ENCODE measurements around the gene CLPSL1.

CLPSL1 gene

DNA sequence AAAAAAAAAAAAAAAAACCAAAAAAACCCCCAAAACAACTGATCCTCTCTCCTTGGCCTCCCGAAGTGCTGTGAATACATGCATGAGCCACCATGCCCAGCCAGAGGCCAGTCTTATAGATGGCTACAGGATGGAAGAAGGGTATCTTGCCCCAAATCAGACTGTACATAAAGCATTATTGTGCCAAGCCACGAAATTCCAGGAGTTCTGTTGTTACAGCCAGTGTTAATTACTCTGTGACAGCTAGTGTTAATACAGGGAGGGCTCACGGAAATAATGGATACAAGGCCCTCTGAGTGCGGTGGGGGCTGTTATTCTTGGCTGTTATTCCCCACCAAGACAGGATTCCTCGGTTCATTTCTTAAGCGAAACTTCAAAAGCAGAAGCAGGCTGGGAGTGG is 5.8 kb upstream of the CLPSL1 start:
- H3K27me3 ChIP-seq (replicated peaks; ENCODE audit: insufficient read depth, low read length), result peaks cover 10% of the 10 kb centered on the region
- H3K9me2 ChIP-seq (replicated peaks; ENCODE audit: insufficient read depth, low read length), result no peaks in the 10 kb centered on the region
- H3F3A ChIP-seq (ENCODE audit: insufficient read depth, low read length), result no peaks in the 10 kb centered on the region
- no peak overlapping the region for H3K9ac ChIP-seq (ENCODE audit: low read length)
- H3K27ac ChIP-seq (ENCODE audit: low read length), result no peak overlapping the region
- H3K36me3 ChIP-seq (replicated peaks; ENCODE audit: insufficient read depth, low read length), result no peaks in the 10 kb centered on the region
- no peak overlapping the region for H3K4me2 ChIP-seq (ENCODE audit: low read depth, low read length)
- no peak for TF ChIP-seq EZH2phosphoT487 (IDR thresholded peaks at IDR 0.05; ENCODE audit: low read length)
- TF ChIP-seq, protein P1, sequence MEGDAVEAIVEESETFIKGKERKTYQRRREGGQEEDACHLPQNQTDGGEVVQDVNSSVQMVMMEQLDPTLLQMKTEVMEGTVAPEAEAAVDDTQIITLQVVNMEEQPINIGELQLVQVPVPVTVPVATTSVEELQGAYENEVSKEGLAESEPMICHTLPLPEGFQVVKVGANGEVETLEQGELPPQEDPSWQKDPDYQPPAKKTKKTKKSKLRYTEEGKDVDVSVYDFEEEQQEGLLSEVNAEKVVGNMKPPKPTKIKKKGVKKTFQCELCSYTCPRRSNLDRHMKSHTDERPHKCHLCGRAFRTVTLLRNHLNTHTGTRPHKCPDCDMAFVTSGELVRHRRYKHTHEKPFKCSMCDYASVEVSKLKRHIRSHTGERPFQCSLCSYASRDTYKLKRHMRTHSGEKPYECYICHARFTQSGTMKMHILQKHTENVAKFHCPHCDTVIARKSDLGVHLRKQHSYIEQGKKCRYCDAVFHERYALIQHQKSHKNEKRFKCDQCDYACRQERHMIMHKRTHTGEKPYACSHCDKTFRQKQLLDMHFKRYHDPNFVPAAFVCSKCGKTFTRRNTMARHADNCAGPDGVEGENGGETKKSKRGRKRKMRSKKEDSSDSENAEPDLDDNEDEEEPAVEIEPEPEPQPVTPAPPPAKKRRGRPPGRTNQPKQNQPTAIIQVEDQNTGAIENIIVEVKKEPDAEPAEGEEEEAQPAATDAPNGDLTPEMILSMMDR (IDR thresholded peaks at IDR 0.05; ENCODE audit: low read length), result no peak
- no peak for TF ChIP-seq EZH2 (optimal IDR thresholded peaks at IDR 0.05; ENCODE audit: low read depth, low read length)
- no peaks in the 10 kb centered on the region for H4K20me1 ChIP-seq (ENCODE audit: insufficient read depth, low read length)
- H3K4me1 ChIP-seq (ENCODE audit: low read length), result no peaks in the 10 kb centered on the region
- no peak overlapping the region for H3K4me3 ChIP-seq (ENCODE audit: low read length)
- H3K9me3 ChIP-seq (replicated peaks; ENCODE audit: insufficient read depth, low read length), result no peaks in the 10 kb centered on the region
- no peaks in the 10 kb centered on the region for H3K79me2 ChIP-seq (ENCODE audit: low read length)
- H2AFZ ChIP-seq (ENCODE audit: low read length), result no peak overlapping the region
- no peak for DNase-seq

DNA sequence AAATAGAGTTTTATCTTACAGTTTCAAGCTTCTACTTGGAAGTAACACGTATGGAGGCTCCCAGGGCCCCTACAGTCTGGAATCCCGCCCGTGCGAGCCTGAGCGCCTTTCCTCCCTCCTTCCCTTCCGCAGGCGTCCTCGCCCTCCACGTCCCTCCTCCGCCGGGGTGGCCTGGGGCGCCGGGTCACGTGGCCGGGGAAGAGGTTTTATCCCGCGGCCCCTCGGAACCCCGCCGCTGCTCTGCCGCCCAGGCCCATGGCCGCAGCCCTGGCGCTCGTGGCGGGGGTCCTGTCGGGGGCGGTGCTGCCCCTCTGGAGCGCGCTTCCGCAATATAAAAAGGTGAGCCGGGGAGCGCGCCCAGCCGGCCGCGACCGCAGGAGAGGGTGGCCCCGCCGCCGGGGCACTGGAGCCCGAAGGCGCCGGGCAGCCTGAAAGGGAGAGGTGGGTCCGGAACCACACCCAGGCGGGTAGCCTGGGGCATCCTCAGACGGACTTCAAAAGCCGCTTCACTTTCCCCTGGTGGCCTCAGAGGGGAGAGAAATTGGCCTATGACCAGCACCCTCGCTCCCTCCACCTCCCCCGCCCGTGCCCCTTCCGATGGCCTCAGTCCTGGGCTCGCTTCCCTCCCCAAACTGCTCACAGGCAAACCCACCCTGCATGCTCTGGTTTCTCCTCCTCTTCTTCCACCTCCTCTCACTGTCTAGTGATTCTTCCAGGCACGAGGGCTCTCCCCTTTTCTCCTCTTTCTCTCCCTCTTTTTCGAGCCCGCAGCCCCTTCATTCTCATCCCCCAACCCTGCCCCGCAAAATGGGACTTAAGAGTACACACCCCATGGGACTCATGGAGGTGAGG is 4.2 kb upstream of the CLPSL1 start, which contains the start of gene CLPSL2:
CLPSL2 (plus strand) TSS at position 235 of the 852 bp plus-strand sequence; CDS start at position 256, 21 bp downstream.
- no peaks in the 10 kb centered on the region for H3K36me3 ChIP-seq (replicated peaks; ENCODE audit: insufficient read depth, low read length)
- H3K4me3 ChIP-seq (ENCODE audit: low read length), result peak within 1 kb of the TSS; percentile 50
- H3K27ac ChIP-seq (ENCODE audit: low read length), result no peak within 1 kb of the TSS
- peak within 1 kb of the TSS; percentile 81 for H3K4me2 ChIP-seq (ENCODE audit: low read depth, low read length)
- no peak within 1 kb of the TSS for H3K9ac ChIP-seq (ENCODE audit: low read length)
- no peaks in the 10 kb centered on the region for H4K20me1 ChIP-seq (ENCODE audit: insufficient read depth, low read length)
- H3K4me1 ChIP-seq (ENCODE audit: low read length), result no peaks in the 10 kb centered on the region
- DNase-seq, result no peak
- H3K27me3 ChIP-seq (replicated peaks; ENCODE audit: insufficient read depth, low read length), result peaks cover 10% of the 10 kb centered on the region
- no peaks in the 10 kb centered on the region for H3K9me3 ChIP-seq (replicated peaks; ENCODE audit: insufficient read depth, low read length)
- H2AFZ ChIP-seq (ENCODE audit: low read length), result peak within 1 kb of the TSS; percentile 63
- H3K79me2 ChIP-seq (ENCODE audit: low read length), result no peaks in the 10 kb centered on the region
- H3K9me2 ChIP-seq (replicated peaks; ENCODE audit: insufficient read depth, low read length), result no peaks in the 10 kb centered on the region
- no peaks in the 10 kb centered on the region for H3F3A ChIP-seq (ENCODE audit: insufficient read depth, low read length)
- no peak for TF ChIP-seq EZH2phosphoT487 (IDR thresholded peaks at IDR 0.05; ENCODE audit: low read length)
- TF ChIP-seq, protein P1 (IDR thresholded peaks at IDR 0.05; ENCODE audit: low read length), result no peak
- TF ChIP-seq EZH2 (optimal IDR thresholded peaks at IDR 0.05; ENCODE audit: low read depth, low read length), result no peak

DNA sequence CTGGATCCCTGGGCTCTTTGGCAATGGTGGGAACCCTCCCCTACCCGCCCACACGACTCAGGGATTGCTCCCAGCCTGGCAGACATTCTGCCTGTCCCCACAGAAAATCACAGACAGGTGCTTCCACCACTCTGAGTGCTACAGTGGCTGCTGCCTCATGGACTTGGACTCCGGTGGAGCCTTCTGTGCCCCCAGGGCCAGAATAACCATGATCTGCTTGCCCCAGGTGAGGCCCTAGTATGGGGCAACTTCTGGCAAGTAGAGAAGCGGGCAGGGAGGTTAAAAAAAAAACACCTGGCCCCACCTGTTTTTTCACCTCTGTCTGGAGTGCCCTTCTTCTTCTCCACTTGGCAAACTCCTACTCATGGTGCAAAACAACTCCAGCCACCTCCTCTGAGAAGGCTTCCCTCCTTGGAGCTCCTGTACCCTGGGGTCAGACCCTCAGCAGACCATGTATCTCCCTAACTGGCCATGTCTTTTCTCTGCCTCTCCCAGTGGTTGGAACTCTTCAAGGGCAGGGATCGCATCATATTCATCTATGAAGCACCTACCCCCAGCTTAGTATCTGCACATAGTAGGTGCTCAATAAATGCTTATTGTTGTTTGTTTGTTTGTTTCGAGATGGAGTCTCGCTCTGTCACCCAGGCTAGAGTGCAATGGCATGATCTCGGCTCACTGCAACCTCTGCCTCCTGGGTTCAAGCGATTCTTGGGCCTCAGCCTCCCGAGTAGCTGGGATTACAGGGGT is 3.3 kb upstream of the CLPSL1 start:
- Histone ChIP-seq H3K4me2 (ENCODE audit: low read depth, low read length) (no peak overlapping the region), H3K4me1 (ENCODE audit: low read length) (no peaks in the 10 kb centered on the region), H3K27me3 (replicated peaks; ENCODE audit: insufficient read depth, low read length) (peaks cover 10% of the 10 kb centered on the region), H4K20me1 (ENCODE audit: insufficient read depth, low read length) (no peaks in the 10 kb centered on the region), H2AFZ (ENCODE audit: low read length) (no peak overlapping the region), H3K4me3 (ENCODE audit: low read length) (no peak overlapping the region), H3K9me3 (replicated peaks; ENCODE audit: insufficient read depth, low read length) (no peaks in the 10 kb centered on the region), H3K79me2 (ENCODE audit: low read length) (no peaks in the 10 kb centered on the region), H3K36me3 (replicated peaks; ENCODE audit: insufficient read depth, low read length) (no peaks in the 10 kb centered on the region), H3F3A (ENCODE audit: insufficient read depth, low read length) (no peaks in the 10 kb centered on the region), H3K9ac (ENCODE audit: low read length) (no peak overlapping the region), H3K27ac (ENCODE audit: low read length) (no peak overlapping the region), H3K9me2 (replicated peaks; ENCODE audit: insufficient read depth, low read length) (no peaks in the 10 kb centered on the region)
- DNase-seq, result no peak
- TF ChIP-seq EZH2phosphoT487 (IDR thresholded peaks at IDR 0.05; ENCODE audit: low read length) (no peak), EZH2 (optimal IDR thresholded peaks at IDR 0.05; ENCODE audit: low read depth, low read length) (no peak)
- TF ChIP-seq, protein P1 (IDR thresholded peaks at IDR 0.05; ENCODE audit: low read length), result no peak
